CD4-positive, alpha-beta T cell treated with Interleukin-15 for 1 hour (primary cell): ENCODE results near the gene TULP4.
"Not testable (repeated sequence)": the region's sequence is repeated elsewhere in the genome, so short reads cannot be mapped to it uniquely, and the experiment has no call there.

ENCODE experiments used
- DNase-seq: peaks from one replicate; pipeline ENCODE4 v3.0.0-alpha.2; 2020

TULP4 gene

DNA sequence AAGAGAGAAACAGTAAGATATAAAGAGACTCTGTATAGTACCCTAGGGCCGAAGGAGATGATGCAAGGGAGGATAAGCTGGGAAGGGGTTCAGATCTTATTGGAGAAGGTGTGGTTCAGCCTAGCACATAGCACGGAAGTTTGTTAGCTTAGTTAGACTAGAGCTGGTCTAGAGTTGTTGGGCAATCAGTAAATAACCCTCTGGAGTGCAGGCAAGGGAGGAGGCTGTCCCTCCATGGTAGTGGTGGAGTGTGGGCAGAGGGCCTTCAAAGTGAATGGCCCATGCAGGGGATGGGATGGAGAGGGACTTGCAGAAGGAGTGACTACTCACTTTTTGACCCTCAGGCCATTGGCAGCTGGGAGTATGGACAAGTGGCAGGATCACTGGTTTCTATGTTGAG is 20.0 kb downstream of the TULP4 start:
- DNase-seq, result no peak

DNA sequence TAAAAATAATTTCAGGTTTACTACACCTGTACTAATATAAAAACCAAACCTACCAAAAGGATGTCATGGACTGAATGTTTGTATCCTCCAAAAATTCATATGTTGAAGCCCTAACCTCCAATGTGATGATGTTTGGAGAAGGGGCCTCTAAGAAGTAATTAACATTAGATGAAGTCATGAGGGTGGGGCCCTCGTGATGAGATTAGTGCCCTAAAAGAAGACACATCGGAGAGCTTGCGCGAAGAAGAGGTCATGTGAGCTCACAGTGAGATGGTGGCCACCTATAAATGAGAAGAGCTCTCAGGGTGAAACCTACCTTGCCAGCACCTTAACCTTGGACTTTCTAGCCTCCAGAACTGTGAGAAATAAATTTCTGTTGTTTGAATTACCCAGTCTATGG is 20.8 kb downstream of the TULP4 start:
- DNase-seq, result no peak

DNA sequence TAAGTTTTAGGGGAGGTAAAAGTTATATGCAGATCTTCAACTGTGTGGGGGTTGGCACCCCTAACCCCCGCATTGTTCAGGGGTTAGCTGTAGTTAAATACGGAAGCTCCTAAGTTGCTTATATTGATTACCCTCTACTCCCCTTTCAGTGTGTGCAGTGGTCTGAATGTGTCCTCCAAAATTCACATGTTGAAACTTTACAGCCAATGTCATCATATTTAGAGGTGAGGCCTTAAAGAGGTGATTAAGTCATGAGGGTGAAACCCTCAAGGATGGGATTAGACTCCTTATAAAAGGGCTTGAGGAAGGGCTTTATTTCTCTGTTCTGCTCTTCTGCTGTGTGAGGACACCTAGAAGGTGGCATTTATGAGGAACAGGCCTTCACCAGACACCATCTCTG is 22.3 kb downstream of the TULP4 start:
- DNase-seq, result no peak

DNA sequence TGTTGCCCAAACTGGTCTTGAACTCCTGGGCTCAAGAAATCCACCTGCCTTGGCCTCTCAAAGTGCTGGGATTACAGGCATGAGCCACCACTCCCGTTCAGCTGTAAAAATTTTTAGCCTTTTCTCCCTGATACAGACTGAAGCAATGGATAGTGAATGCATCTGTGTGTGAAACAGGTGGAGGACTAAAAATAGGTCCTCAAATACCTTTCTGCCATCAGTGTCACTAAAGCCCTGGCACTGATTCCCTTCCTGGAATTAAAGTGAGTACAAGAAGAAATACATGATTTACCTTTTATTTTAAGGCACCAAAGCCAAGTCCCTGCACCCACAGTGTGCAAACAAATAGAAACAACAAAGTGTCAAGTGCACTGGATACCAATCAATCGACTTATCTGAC is 25.1 kb downstream of the TULP4 start:
- no peak for DNase-seq

DNA sequence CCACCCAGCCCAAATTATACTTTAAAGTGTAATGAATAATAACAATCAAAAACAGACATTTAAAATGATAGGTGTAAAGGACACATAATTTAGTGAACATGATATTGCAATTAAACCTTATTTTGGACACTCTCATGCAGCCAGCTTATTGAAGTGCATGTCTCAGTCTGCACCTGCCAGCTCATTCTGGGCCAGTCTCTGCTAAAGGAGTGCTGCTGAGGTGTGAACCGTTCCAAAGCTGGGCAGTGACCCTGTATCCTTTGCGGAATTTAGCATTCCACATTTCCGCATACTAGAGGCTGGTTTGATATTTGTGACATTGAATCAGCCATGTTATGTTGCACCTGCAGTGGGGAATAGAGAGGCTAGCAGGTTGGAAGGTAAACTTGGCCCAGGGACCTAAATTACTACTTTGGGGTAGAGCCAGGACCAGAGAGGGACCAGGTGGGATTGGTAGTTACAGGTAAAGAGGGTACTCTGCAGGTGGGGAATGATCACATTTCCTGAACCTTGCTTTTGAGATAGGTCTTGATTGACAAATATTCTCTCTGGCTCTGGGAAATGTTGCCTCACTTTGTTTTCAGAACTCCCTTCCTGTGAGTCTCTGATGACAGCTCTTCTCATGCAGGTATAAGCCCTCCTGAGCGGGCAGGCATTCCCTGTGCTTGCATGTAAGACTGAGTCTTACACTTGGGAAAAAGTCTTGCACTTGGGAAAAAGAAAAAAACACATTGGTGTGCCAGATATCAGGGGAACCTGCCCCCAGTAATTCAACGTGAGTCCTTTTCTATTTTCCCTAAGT is 26.2 kb downstream of the TULP4 start:
- no peak for DNase-seq

DNA sequence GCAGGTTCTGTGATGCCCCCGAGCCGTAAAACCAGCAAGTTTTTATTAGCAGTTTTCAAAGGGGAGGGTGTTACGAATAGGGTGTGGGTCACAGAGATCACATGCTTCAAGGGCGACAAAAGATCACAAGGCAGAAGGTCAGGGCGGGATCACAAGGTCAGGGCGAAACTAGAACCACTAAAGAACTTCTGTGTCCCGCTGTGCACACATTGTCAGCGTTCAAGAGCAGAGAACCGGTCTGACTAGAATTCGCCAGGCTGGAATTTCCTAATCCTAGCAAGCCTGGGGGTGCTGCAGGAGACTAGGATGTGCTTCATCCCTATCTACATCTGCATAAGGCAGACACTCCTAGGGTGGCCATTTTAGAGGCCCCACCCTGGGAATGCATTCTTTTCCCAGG is 26.9 kb downstream of the TULP4 start:
- not testable (repeated sequence) for DNase-seq

DNA sequence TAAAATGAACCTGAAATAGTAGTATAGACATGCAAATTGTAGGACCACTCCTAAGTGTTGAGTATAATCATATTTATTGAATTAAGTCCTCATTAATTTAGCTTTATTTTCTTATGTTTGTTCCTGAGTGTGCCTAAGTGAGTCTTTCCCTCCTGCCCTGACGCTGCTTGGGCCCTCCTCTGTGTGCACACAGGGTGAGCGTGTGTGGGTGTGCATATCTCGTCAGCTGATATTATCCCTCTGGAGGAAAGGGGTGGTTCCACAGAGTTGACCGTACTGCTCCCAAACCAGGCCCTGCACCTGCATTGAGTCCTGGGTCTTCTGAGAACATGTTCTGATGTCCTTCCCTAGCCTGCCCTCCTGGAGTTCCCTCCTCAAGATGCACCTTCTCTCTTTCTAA is 28.0 kb downstream of the TULP4 start:
- DNase-seq, result no peak

DNA sequence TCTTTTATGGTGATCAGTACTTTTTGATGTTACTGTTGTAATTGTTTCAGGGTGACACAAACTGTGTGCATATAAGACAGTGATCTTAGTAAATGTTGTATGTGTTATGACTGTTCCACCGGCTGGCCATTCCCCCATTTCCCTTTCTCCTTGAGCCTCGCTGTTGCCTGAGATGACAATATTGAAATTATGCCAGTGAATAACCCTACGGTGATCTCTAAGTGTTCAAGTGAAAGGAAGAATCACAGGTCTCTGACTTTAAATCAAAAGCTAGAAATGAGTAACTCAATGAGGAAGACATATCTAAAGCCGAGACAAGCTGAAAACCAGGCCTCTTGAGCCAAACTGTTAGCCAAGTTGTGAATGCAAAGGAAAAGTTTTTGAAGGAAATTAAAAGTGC is 32.3 kb downstream of the TULP4 start:
- no peak for DNase-seq

DNA sequence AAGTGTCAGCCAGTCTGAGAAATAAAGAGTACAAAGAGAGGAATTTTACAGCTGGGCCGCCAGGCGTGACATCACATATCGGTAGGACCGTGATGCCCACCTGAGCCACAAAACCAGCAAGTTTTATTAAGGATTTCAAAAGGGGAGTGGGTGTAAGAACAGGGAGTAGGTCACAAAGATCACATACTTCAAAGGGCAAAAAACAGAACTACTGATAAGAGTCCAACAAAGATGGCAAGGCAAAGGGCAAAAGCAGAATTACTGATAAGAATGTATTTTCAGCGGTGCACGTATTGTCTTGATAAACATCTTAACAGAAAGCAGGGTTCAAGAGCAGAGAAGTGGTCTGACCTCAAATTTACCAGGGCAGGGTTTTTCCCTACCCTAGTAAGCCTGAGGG is 33.2 kb downstream of the TULP4 start:
- DNase-seq, result not testable (repeated sequence)

DNA sequence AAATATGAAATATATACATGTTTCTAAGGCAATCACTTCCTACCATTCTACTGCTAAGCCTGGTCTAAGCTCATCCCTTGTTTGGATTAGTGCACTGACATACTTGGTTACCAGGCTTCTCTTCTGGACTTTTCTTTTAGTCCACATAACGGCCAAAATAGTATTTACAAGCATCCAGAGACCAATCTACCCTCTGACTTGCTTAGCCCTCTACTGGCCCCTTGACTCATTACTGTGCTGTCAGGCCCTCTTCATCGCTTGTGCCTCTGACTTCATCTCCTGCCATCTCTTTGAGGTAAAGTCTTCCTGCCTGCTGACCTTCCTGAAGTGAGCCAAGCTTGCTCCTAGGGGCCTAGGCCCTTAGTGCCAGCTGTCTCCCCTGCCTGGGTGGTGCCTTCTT is 35.1 kb downstream of the TULP4 start:
- DNase-seq, result no peak

DNA sequence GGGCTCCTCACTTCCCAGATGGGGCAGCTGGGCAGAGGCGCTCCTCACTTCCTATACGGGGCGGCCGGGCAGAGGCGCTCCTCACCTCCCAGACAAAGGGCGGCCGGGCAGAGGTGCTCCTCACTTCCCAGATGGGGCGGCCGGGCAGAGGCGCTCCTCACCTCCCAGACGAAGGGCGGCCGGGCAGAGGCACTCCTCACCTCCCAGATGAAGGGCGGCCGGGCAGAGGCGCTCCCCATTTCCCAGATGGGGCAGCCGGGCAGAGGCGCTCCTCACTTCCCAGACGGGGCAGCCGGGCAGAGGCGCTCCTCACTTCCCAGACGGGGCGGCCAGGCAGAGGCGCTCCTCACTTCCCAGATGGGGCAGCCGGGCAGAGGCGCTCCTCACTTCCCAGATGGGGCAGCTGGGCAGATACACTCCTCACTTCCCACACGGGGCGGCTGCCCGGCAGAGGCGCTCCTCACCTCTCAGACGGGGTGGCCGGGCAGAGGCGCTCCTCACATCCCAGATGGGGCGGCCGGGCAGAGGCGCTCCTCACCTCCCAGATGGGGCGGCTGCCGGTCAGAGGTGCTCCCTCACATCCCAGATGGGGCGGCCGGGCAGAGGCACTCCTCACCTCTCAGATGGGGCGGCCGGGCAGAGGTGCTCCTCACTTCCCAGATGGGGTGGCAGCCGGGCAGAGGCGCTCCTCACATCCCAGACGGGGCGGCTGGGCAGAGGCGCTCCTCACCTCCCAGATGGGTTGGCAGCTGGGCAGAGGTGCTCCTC is 36.7 kb downstream of the TULP4 start:
- not testable (repeated sequence) for DNase-seq

DNA sequence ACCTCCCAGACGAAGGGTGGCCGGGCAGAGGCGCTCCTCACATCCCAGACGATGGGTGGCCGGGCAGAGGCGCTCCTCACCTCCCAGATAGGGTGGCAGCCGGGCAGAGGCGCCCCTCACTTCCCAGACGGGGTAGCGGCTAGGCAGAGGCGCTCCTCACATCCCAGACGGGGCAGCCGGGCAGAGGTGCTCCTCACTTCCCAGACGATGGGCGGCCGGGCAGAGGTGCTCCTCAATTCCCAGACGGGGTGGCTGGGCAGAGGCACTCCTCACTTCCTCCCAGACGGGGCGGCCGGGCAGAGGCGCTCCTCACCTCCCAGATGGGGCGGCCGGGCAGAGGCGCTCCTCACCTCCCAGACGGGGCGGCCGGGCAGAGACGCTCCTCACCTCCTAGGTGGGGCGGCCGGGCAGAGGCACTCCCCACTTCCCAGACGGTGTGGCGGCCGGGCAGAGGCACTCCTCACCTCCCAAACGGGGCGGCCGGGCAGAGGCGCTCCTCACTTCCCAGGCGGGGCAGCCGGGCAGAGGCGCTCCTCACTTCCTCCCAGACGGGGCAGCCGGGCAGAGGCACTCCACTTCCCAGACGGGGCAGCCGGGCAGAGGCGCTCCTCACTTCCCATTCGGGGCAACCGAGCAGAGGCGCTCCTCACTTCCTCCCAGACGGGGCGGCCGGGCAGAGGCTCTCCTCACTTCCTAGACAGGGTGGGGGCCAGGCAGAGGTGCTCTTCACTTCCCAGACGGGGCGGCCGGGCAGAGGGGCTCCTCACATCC is 37.4 kb downstream of the TULP4 start:
- DNase-seq, result not testable (repeated sequence)

DNA sequence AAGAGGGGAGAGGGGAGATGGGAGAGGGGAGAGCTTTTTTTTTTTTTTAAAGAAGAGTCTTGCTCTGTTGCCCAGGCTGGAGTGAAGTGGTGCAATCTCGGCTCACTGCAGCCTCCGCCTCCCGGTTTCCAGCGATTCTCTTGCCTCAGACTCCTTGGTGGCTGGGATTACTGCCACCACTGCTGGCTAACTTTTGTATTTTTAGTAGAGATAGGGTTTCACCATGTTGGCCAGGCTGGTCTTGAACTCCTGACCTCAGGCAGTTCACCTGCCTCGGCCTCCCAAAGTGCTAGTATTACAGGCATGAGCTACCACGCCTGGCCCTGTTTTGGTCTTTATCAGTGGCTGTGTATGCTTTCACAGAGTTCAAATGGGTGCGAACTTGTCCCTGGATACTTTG is 38.5 kb downstream of the TULP4 start:
- not testable (repeated sequence) for DNase-seq

DNA sequence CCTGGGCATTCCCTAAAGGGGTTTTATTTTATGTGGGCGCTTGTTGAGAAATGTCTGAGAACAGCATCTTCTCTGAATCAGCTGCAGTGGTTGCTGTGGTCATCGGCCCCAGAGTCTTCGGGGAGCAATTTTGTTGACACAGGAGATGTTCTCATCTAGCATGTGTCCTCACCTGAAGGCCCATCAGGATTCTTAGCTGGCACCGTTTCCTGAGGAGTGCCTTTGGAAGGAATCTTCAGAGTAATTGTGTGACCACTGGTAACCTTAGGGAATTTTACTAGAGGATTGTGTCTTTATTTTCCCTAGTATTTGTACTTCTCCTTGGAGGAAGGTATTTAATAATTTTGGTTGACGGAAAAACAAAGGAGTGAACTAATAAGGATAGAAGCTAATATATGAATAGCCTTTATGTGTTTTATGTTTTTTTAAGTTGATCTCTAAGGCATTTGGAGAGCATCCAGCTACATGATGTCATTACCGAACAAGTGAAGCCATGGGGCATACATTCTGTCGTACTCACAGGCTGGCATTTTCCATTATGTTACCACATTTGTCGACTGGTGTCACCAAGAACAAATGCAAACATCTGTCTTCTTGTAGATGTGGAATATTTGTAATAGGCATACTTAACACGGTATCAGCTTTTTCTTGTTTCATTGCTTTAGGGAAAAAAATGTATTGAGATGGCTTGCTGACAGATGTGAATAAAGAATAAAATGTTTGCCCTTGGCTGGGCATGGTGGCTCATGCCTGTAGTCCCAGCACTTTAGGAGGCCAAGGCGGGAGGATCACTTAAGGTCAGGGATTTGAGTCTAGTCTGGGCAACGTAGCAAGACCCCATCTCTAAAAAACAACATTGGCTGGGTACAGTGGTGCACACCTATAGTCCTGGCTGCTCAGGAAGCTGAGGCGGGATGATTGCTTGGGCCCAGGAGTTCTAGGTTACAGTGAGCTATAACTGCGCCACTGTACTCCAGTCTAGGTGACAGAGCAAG is 41.9 kb downstream of the TULP4 start:
- DNase-seq, result no peak

DNA sequence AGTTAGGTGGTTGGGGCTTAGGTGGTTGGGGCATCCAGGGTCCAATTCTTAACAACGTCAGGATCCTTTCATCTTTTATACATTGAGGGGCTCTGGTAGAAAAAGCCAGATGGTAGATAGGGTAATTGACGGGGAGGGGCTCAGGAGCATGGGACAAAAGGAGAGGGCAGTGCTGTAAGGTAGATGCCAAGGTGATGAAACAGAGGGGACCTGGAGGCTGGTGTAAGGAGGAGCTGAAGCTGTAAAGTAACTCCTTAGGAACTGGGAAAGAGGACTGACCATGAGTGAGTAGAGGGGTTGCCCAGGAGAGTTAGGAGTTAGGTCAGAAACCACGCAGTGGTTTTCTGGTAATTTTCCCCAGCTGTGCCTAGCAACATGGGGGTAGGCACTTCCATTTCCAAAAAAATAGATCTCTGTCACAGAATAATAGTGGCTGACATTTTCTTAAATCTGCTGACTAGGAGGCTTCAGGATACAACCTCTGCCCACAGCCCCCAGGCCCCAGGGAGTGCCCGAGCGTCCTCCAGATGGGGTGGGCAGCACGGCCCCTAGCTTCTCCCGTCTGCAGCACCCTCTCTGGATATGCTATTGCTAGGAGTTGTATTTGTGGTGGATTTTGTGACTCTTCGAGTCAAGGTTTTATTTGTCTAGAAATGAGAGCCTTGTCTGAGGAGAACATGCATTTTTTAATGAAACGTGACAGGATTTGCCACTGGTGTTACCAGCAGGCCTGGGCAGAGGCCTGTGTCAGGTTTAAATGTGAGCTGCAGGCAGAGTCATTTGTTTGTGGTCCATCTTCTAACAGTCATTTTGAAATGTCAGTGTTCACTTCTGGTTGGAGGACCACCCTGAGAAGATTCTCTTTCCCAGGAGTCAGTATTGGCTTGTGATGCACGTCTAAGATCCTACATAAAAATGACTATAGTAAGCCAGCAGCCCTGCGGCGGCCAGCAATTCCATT is 44.6 kb downstream of the TULP4 start:
- no peak for DNase-seq

DNA sequence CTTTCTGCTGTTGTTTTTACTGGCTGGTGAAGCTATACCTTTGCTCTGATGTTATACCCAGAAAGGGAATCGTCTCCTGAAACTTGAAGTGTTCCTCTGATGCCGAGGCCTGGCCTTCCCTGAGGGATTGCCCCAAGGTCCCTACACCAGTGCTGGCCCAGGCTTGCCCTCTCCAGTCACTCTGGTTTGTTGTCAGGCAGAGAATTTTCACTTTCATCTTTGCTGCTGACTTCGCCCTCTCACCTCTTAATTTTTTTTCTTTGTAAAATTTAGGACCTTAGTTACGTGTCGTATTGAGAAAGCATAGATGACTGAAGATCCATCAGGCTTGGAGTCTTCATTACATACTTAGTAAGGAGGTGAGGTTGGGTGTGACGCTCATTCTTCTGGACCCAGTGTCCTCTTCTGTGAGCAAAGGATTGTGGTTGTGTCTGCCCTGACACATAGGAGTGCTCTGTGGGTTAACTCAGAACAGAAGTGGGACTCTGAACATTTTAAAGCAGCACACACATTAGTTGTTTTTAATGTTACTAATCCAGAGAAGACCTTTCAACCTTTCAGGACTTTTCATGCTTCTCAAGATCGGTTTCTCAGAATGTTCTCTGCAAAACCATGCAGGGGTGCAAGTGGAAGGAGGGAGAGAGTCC is 45.4 kb downstream of the TULP4 start:
- DNase-seq, result no peak

DNA sequence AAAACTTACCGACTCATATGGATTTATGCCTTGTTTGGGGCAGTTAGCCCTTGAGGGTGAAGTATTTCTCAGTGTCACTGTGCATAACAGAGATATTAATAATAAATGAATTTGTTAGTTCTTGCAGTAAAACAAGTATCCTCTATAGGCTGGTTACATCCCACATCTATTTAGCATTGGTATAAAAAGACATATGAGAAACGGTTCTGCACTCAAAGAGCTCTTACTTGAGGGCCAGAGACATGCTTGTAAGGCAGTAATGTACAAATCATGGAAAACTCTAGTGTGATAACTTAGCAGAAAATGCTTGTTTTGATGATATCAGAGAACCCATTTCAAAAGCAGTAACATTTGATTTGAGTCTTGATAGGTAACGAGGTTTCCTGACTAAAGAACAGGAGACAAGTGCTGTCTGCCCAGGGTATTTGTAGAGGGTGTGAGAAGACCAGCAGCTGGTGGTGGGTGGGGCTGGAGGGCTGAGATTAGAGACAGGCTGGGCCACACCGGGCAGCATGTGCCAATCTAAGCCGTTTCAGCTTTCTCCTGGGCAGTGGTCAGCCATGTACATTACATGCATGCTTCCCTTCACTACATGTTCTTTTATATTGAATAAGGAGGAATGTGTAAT is 46.3 kb downstream of the TULP4 start:
- no peak for DNase-seq

DNA sequence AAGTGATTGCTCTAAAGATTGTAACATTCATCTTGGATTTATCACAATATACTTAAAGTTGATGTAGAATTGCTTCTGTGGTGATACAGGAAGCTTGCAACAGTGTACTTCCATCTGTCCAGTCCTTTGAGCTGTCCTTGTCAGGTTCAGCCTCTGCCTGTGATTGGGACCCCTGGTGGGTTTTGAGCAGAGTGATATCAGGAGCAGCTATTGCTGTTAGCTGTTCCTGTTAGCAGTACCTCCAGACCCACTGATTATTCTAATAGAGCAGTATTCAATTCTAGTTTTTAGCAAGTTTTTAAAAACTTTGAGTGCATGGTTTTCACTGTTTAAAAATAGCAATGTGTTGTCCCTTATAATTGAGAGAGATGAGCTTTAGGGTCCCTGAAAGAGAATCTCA is 48.8 kb downstream of the TULP4 start:
- DNase-seq, result no peak

DNA sequence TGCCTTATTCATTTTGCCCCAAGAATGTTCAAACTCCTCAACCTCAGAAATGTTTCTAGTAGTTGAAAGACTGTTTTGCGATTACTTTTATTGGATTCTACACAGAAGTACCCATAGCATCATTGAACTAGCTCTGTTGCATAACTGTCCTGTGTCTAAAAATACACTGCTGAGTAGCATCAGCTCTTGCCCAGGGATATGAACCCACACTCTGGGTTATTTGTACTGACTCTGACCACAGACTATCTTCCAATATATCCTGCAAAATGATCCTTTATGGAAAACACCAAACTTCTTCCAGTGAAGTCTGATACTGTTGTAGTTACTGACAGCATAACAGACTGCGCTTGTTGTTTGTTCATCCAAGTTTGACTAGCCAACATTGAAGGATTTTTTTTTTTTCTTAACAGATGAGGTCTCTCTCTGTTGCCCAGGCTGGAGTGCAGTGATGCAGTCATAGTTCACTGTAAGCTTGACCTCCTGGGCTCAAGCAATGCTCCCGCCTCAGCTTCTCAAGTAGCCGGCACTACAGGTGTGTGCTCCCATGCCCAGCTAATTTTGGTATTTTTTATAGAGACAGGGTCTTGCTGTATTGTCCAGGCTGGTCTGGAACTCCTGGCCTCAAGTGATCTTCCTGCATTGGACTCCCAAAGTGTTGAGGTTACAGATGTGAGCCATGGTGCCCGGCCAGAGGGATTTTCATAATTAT is 49.9 kb downstream of the TULP4 start:
- no peak for DNase-seq
